Measurements from ENCODE around the gene MAIP1.
A peak's percentile ranks its signal among the peaks of the same experiment; 100 is the strongest.

The MAIP1 gene

DNA sequence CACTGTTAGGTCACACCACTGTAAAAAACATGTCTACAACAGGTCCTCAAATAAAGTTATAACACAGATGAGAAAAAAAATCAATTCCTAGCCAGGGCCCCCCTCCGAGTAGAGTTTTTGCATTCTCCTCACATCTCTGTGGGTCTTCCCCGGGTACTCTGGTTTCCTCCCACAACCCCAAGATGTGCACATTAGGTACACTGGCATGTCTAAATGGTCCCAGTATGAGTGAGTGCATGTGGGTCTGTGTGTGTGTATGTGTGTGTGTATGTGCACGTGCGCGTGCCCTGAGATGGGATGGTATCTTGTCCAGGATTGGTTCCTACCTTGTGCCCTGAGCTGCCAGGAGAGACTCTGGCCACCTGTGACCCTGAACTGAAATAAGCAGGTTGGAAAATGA, 5.0 kb upstream of the MAIP1 start:
- FAIRE-seq: no peak

DNA sequence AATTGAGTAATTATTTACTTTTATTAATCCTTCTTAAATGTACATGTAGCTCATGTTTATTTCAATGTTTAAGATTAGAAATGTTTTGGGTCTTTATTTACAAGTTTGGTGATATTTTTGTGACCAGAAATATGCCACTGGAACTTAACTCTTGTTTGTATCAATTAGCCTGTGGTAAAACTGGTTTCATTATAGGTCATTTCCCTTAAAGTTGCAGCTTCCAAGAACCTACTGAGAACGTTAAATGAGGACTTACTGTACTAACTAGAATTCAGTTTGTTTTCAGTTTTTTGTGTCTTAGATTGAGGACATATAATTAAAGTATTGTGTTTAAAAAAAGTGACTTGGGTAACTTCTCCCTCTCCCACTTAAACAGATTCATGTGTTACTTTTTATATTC, 4.4 kb upstream of the MAIP1 start:
- FAIRE-seq: no peak

DNA sequence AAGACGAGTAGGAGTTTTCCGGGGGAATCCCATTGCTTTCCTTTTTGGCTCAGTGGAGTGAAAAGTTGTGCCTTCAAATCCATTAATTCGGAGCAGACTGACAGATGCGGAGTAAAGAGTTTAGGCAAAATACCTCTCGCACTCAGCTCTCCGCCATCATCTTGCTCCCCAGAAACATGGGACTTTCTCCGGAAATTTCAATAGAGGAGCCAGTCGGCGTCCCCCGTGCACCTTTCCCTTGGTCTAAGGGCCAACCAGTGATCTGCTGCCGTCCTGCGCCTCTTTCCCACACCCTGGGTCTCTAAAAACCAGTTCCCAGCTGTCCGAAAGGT, 409 bp upstream of the MAIP1 start:
- FAIRE-seq: no peak

DNA sequence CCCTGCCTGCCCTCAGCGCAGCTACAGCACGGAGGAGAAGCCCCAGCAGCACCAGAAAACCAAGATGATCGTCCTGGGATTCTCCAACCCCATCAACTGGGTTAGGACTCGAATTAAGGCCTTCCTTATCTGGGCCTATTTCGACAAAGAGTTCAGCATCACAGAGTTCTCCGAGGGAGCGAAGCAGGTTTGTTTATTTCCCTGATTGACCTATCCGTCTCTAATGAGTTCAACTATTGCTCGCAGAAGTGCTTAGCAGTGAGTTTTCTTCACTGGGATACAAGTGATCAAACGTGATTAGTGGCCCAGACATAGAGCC, 639 bp downstream of the MAIP1 start:
- no peak for FAIRE-seq

DNA sequence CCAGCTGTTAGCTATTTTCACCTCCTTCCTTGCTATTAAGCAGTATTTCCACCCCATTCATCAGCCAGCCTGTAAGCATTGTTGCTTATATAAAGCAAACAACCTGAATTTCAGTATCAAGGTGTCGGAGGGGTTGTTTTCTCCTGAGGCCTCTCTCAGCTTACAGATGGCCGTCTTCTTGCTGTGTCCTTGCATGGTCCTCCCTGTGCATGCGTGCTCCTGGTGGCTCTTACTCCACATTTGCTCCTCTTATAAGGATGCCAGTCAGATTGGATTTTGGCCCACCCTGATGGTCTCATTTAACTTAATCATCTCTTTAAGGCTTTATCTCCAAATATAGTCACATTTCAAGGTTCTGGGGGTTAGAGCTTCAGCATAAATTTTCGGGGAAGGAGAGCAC, 2.6 kb downstream of the MAIP1 start:
- no peak for FAIRE-seq

DNA sequence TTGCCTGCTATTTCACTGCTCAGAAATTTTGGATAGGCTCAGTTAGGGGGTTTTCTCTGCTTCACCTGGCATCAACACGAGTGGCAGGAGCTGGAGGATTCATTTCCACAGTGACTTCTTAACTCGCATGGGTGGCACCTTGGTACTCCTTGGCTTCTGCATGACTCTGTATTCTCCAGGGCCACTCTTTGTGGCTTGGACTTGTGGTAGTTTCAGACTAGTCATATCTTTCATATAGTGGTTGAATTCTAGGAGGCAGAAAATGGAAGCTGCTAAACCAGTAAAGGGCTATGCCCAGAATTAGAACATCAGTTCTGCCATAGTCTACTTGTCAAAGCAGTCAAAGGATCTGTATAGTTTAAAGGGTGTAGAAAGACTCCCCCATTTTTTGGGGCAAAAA, 6.8 kb downstream of the MAIP1 start:
- no peak for FAIRE-seq

DNA sequence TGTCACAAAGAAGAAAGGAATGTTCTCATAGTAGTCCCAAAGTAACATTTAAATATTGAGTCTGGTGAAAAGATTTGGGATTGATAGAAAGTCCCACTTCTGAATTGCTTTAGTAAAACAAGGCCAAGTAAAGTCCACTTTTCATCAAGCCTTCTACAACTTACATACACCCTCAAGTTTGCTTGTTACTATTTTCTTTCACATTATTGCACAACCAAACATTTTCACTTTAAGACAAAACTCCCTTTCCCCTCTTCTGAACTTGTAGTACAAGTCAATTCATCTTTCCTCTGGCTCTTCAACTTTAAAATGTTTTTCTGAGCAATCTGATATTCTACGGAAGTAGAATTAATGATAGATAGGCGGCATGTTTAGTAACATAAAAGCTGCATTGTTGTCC, 11.0 kb downstream of the MAIP1 start:
- FAIRE-seq: no peak

DNA sequence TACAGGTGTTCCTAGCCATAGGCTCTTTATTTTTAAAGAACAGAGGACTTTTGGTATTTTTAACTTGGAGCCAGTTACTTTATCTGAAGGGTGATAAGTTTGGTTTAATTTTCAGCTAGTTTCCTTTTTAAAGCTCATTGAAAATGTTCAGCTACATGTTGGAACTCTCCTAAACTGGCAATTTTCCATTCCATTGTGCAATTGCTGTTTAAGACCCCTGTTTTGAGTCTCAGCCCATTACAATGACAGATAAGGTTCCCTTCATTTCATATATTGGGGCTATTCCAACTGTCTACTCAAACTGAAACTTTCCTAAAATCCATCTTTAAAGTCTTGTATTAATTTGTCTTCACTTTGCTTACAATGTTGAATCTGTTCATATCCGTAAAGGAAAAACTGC, 11.6 kb downstream of the MAIP1 start:
- no peak for FAIRE-seq

DNA sequence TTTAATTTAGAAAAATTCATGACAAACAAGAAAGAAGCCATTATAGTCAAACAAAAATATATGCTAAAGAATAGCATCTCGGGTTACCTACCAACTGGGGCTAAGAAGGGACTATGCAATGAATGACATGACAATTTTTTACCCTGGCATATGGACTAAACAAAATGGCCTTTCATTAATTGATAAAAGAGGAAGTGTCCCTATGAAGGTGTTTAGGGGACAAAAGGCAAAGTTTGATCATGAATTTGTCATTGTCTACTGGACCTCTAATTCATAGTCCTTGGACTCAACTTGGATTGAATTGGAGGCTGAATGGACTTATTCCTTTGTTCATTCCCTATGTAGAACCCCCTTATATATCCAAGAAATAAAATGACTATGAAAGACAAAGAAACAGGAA, 12.7 kb downstream of the MAIP1 start:
- FAIRE-seq: no peak

DNA sequence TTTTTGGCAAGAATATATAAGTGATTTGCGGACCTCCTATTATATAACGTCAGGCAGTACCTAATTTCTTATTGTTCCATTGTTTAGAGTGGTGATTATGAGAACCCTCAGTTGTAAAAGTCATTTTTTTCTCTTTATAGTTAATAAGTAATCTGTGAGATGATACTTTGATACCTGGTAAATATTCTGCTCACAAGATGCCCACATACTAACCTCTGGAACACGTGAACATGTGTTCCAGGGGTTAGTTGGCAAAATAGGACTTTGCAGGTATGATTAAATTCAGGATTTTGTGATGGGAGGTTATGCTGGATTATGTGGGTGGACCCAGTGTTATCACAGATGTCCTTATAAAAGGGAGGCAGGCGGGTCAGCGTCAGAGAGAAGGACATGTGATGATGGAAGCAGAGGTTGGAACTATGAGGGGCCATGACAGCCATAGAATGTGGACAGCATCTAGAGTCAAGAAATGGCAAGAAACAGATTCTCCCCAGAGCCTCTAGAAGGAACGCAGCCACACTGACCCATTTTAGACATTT, 16.8 kb downstream of the MAIP1 start:
- no peak for FAIRE-seq

DNA sequence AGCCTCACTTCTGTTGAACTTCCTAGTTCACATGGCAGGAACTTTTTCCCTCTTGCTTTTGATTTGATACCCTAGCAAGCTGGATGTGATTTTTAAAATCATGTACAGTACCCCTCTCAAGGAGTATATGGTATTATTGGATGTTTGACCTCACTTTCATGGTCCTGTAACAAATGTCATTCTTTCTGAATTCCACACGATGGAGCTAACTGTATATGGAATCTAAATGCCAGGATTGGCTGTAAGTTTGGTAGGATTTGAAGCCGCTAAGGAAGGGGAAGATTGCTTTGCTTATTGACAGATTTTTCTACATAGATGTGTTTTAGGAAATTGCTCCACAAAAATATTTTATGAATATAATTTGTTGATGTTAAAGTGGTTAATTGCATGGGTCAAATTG, 18.3 kb downstream of the MAIP1 start:
- peak; percentile 87 for FAIRE-seq

DNA sequence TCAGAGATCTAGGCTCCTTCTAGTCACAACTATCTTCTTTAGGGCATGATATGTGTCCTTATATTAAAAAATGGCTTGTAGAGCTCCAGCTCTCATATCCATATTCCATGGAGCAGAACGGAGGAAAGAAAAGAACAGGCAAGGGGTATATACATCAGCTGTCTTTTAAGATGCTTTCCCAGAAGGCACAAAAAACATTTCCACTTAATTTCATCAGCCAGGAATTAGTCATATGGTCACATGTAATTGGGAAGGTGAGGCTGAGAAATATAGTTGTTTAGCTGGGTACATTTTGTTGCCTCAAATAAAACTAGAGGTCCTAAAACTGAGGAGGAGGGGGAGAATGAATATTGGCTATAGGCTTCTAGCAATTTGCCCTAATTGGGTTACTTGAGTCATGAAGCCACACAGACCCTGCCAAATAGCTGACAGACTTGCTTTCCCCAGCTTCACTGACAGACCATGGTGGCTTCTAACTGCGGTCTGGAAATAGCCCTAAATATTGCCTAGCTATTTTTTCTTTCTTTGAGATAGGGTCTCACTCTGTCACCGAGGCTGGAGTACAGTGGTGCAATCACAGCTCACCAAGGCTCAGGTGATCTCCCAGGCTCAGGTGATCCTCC, 20.0 kb downstream of the MAIP1 start:
- no peak for FAIRE-seq

DNA sequence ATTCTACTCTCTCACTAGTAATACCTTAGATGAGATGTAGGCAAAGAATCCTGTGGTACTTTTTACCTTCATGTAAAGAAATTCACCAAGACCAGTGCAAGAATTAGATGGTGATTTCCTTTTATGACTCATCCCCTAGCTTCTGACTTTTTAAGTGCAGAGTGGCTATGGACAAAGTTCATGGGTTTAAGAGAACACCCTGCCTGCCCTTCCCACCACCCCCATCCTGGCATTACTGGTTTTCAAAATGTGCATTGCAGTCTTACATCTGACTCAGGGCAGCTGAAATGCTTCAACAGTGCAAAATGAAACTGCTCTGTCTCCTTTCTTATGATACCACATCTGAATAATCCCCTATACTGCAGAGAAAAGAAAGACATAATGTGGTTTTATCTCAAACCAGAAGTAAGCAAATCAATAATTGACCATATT, 22.6 kb downstream of the MAIP1 start:
- no peak for FAIRE-seq

DNA sequence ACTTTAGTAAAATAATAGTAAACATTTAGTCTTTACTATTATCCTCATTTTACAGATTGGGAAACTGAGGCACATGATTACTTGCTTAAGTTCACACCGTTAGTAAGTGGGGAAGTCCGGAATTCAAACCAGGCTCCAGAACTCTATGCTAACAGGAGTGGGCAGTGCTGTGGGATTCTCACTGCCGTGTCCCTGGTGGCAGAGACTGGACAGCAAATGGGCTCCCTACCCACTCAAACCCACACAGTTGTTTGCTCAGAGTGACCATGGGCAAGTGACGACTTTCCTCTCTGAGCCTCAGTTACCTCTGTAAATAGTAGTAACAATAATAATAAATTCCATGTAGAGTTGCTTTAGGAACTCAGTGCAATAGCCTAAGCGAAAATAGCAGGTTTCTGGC, 24.0 kb downstream of the MAIP1 start:
- no peak for FAIRE-seq

DNA sequence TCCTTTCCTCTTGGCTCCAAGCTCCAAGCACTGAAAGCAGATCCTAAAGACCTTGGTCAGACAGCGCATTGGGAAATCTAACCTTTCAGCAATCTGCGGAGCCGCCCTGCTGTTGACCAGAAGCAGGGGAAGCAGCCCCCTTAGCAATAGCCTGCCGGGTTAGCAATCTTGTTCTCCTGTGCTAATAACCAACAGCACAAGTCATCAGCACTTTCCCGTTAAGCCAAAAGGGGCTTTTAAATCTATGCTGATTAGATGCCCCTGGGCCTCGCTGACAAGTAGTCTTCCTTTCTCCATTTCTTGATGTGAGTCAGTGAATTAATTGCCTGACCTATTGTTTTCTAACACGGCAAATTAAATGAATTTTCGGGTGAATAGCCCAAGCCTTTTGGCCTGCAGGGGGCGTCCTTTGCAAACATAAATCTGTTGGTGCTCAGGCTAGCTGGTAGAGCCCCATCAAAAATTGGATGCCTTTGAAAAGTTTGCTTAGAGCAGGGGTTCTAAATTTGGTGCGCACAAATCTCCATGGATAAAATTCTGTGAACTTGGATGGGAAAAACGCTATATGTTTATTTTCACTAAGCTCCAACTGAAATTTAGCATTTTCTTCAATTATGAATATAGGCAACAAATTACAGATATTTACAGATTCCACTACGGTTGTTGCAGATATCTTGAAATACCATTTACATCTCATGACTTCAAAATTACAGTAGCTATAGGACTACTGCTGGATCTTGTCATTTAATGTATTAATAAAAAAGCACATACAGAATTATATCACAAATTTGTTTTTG, 24.6 kb downstream of the MAIP1 start:
- peak; percentile 34 for FAIRE-seq

DNA sequence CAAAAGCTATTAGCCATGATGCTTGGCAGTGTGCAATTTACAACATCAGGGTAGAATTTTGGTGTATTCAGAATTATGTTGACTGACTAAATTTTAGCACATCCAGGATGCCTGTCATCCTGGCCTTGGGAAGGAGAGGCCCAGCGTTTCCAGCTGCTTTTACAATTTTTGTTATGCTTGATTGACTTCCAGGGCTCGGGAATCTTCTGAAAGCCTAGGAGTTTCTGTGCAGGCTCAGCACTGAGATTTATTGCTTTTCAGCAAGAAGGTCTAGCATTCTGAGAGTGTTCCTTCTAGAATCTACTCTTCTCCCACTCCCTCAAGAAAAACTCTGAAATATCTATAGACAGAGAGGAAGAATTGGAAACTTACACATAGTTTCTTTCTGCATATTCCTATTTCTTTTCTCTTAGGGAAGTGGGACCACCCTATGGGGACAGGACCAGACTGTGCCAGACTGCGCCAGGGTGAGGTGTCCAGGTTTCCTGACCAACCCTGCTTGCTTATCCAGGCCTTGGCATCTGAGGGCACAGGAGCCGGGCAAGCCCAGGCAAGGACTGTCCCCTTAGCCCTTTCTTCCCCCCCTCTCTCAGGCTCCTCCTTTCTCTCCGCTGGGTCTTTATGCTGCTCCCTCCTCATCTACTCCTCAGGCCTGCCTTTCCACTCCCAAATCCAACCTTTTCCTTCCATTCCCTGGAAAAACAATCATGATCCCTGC, 26.9 kb downstream of the MAIP1 start:
- no peak for FAIRE-seq

DNA sequence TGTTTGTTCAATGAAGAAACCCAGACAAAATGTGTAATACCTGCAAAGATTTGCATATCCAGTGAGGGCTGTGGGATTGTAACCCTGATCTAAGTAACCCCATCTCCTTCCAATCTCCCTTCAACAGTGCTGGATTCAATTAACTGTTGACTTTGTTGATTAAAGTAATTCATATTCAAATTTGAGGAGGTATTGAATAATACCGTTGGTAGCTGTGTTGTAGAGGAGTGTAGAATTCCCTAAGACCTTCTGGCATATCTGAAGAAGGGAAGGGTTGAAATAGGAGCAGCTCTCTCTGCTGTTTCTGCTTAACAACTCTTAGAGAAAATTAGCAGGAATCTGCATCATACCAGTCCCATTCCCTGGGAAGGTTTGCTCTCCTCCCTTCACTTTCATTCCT, 28.2 kb downstream of the MAIP1 start:
- FAIRE-seq: no peak

DNA sequence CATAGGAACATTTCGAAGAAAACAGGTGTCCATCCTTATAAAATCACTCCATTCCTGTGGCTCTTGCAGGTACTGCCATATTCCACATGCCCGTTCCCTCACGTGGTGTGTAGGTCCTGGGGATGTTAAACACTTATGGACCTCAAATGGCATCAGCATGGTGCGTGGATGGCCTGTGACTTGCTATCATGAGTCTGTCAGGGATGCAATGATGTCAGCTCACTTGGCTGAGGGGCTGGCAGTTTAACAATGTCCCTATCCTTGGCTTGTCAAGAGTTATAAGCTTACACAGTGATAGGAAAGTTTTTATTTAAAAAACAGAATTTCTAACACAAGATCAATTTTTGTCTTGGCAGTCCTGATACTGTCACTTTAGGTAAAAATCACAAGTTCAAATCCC, 28.8 kb downstream of the MAIP1 start:
- FAIRE-seq: no peak

DNA sequence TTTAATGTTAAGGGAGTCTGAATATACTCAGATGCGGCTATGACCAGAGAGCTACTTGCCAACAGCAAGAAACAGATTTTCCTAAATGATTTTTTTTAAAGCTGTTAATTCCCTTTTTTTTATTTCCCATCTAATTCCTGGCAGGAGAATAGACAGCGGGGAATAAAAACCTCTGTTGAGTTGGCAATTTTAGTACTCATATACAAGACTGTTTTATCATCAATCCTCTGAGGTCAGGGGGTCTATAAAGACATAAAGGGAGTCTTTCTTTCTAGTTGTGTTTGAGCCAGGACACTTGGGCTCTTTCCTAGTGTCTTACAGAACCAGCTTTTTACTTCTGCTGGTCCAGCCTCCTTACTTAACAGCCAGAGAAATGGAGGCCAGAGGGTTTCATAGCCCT, 29.4 kb downstream of the MAIP1 start:
- no peak for FAIRE-seq

DNA sequence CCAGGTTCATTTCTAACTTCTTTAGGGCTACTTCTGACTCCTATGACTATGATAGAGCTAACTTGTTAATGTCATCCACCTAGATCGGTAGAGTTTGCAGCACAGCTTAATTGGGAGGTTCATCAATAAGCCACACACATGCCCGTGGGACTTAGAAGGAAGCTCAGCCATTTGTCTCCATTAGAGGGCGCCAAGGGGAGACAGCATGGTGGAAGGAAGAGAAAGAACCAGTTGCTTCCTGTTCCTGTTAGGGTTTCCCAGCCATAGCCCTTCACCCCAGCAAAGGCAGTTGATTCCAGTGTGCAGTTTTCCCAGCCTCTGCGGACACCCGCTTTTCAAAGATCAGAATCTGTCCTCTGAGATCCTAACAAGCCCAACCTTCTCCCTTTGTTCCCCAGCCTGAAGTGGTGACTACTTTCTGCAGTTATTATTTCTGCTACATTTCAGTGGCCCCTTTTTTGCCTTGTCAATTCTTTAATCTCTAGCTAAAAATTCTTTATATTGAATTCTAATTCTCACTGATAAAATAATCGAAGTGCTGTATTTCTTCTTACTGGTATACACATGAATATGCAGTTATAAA, 30.3 kb downstream of the MAIP1 start:
- FAIRE-seq: no peak

DNA sequence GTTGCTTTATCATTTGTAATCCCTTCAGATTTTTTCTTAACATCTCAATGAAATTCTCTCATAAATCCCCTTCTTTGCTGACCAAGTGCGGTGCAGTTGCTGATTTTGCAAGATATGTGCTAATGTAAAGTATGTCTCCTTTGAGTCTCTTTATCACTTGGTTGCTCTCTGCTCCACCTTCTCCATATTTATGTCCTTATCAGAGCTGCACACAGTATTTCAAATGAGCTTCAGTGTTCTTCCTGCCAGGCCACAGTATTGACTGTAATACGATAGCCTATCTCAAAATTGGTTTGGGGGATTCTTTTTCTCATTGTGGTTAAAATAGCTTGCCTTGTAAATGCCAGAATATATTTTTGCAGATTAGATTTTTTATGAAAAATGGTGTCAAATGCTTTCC, 32.2 kb downstream of the MAIP1 start:
- no peak for FAIRE-seq

DNA sequence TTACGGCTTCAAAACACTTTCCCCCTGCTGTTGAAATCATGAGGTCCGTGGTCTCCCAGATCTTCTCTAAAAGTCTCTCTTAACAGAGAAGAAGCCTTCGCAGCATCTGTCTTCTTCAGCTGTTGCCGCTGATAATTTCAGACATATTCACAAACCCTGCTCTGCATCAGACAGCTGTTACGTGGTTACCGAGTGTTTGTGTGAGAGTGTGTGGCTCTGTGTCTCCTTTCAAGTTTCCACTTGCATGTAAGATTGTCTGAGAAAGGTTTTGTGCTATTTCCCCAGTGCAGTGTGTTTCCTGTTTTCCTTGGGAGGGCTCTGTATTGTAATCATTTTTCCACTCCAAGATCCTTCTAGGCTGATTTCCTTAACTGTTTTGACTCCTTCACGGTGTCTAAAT, 32.8 kb downstream of the MAIP1 start:
- no peak for FAIRE-seq

DNA sequence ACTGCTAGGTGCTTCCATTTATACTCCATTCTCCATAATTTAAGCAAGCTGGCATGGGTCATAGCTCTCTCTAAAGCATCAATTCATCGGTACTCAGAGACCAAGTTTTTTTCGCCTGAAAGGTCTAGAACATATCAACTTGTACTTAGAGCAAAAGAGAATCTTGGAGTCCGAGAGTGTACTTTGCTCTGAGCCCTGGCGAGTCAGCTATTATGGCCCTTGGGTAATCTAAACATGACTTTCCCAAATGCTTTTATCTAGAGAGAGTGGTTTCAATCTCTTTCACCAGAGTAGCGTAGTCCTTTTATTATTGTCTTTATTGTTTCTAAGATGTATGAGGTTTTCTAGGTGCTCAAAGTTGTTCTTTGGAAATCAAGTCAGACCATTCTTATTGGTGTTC, 34.4 kb downstream of the MAIP1 start:
- no peak for FAIRE-seq

DNA sequence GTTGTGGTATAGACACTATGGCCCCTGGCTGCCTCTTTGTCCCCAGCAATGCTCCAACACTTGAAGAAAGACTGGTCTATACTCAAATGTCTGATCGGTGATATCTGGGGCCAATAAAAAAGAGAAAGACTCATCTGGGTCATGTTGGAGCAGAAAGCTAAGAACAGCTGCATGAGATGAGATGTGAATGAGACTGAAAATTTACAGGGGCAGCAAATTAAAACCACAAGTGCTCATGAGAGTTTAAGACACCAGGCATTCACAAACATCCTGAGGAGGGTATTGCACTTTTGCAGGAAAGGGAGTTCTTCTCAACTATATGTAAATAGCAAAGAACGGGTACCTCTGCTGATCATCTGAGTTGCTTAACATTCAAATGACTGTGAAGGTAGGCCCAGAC, 36.3 kb downstream of the MAIP1 start:
- FAIRE-seq: no peak
